DOHH2 (cell line): ENCODE measurements around the gene SBF1.

Experiments
- H3F3A ChIP-seq: fragments of 200-600 bp; sonication (generic), shearing (Covaris generic); 2 replicates; pipeline ENCODE4 v1.6.0; 2016; ENCODE audit warnings: antibody characterized with exemption, mild to moderate bottlenecking; ENCODE audit not compliant: control insufficient read depth, insufficient read depth
- H3K27ac ChIP-seq: fragments of 200-600 bp; sonication (generic); 2 replicates; pipeline ENCODE4 v1.5.1; 2014; ENCODE audit warnings: low read depth, mild to moderate bottlenecking, low read length, moderate library complexity
- H3K27me3 ChIP-seq: fragments of 200-600 bp; sonication (generic); 2 replicates; pipeline ENCODE4 v1.6.1; 2014; ENCODE audit warnings: mild to moderate bottlenecking, low read length, mixed read lengths; ENCODE audit not compliant: control insufficient read depth
- H3K36me3 ChIP-seq: fragments of 200-600 bp; sonication (generic); 2 replicates; pipeline ENCODE4 v1.6.1; 2014; ENCODE audit warnings: mild to moderate bottlenecking, low read length, moderate library complexity, mixed read lengths; ENCODE audit not compliant: control insufficient read depth
- H3K4me1 ChIP-seq: fragments of 200-600 bp; sonication (generic); 2 replicates; pipeline ENCODE4 v1.6.1; 2014; ENCODE audit warnings: mild to moderate bottlenecking, low read length, mixed read lengths; ENCODE audit not compliant: control insufficient read depth
- H3K4me2 ChIP-seq: fragments of 200-600 bp; sonication (generic); 2 replicates; pipeline ENCODE4 v1.6.0; 2014; ENCODE audit warnings: mild to moderate bottlenecking, low read length, moderate library complexity
- H3K4me3 ChIP-seq: fragments of 200-600 bp; sonication (generic); 2 replicates; pipeline ENCODE4 v1.5.1; 2014; ENCODE audit warnings: mild to moderate bottlenecking, low read length, mixed read lengths
- H3K79me2 ChIP-seq: fragments of 200-600 bp; sonication (generic); 2 replicates; pipeline ENCODE4 v1.6.1; 2014; ENCODE audit warnings: mild to moderate bottlenecking, low read length, mixed read lengths; ENCODE audit not compliant: control insufficient read depth
- H3K9me2 ChIP-seq: fragments of 200-600 bp; sonication (generic); replicated peaks from 2 replicates; pipeline ENCODE4 v1.6.1; 2014; ENCODE audit warnings: mild to moderate bottlenecking, low read length, mixed read lengths; ENCODE audit not compliant: control insufficient read depth
- H3K9me3 ChIP-seq: fragments of 200-600 bp; sonication (generic); 2 replicates; pipeline ENCODE4 v1.6.1; 2014; ENCODE audit warnings: antibody characterized with exemption, low read length, mixed read lengths; ENCODE audit not compliant: control insufficient read depth, insufficient read depth
- H4K20me1 ChIP-seq: fragments of 200-600 bp; sonication (generic); 2 replicates; pipeline ENCODE4 v1.6.0; 2014; ENCODE audit warnings: low read depth, mild to moderate bottlenecking, antibody characterized with exemption, low read length, moderate library complexity; ENCODE audit not compliant: control insufficient read depth, insufficient read depth
- CTCF ChIP-seq: fragments of 200-600 bp; sonication (generic); IDR thresholded peaks from one replicate; pipeline ENCODE4 v1.5.1; 2014; ENCODE audit warnings: antibody characterized with exemption, mild to moderate bottlenecking, low read depth, low read length; ENCODE audit not compliant: poor library complexity, severe bottlenecking
- EZH2phosphoT487 ChIP-seq: fragments of 200-600 bp; sonication (generic); IDR thresholded peaks from 2 replicates; pipeline ENCODE4 v1.6.1; 2017; ENCODE audit warnings: borderline replicate concordance, mild to moderate bottlenecking, antibody characterized with exemption, low read length, moderate library complexity, mixed read lengths

Gene SBF1

GRCh38 chr22:50446708-50447575, 27.9 kb downstream of the SBF1 start:
- Histone ChIP-seq H3K4me3 (no peak overlapping the region), H4K20me1 (no peaks in the 10 kb centered on the region; the same call in 1 of the 2 replicates), H3K27ac (no peak overlapping the region), H3K9me2 (no peaks in the 10 kb centered on the region), H3K79me2 (peaks cover 20% of the 10 kb centered on the region), H3K9me3 (no peaks in the 10 kb centered on the region), H3K27me3 (no peaks in the 10 kb centered on the region), H3K4me1 (peaks cover 45% of the 10 kb centered on the region), H3K4me2 (no peak overlapping the region), H3K36me3 (peaks cover 81% of the 10 kb centered on the region), H3F3A (peaks cover 49% of the 10 kb centered on the region)
- no peak for TF ChIP-seq CTCF
- TF ChIP-seq EZH2phosphoT487, result no peak

- no peak overlapping the region for H3K4me2 ChIP-seq
- no peaks in the 10 kb centered on the region; the same call in 1 of the 2 replicates for H4K20me1 ChIP-seq
- H3K79me2 ChIP-seq, result peaks cover 17% of the 10 kb centered on the region
- H3K4me1 ChIP-seq, result peaks cover 37% of the 10 kb centered on the region
- H3K4me3 ChIP-seq, result no peak overlapping the region
- H3K27ac ChIP-seq, result peak overlapping the region; percentile 35; the same call in 1 of the 2 replicates
- H3F3A ChIP-seq, result peaks cover 44% of the 10 kb centered on the region
- H3K9me2 ChIP-seq, result no peaks in the 10 kb centered on the region
- H3K27me3 ChIP-seq, result no peaks in the 10 kb centered on the region
- H3K36me3 ChIP-seq, result peaks cover 77% of the 10 kb centered on the region
- no peak for TF ChIP-seq CTCF
- no peak for TF ChIP-seq EZH2phosphoT487
- H3K9me3 ChIP-seq, result no peaks in the 10 kb centered on the region
These were observed 28.7 kb downstream of the SBF1 start for GRCh38 chr22:50445880-50446707.

- Histone ChIP-seq H3K4me1 (peaks cover 29% of the 10 kb centered on the region), H3K36me3 (peaks cover 77% of the 10 kb centered on the region), H3K27ac (peak overlapping the region; percentile 35; the same call in 1 of the 2 replicates), H3K9me2 (no peaks in the 10 kb centered on the region), H4K20me1 (no peaks in the 10 kb centered on the region; the same call in 1 of the 2 replicates), H3K4me3 (no peak overlapping the region), H3K9me3 (no peaks in the 10 kb centered on the region), H3K27me3 (no peaks in the 10 kb centered on the region), H3K79me2 (peaks cover 16% of the 10 kb centered on the region), H3K4me2 (no peak overlapping the region), H3F3A (peaks cover 36% of the 10 kb centered on the region)
- TF ChIP-seq EZH2phosphoT487 (no peak), CTCF (no peak)
These were observed 29.6 kb downstream of the SBF1 start for GRCh38 chr22:50445071-50445879.
